Keratinocyte (primary cell): Measurements from ENCODE around the gene XPA. TPM values are rescaled to one million over a fixed set of nuclear protein-coding genes. Genes with fewer than 3 reads are reported as not detected.

Experiments
- DNase-seq: peaks from one replicate; pipeline ENCODE4 v3.0.0-alpha.2; 2011; ENCODE audit warnings: low read depth, missing footprints, low spot score
- FAIRE-seq: peaks from 2 replicates; lab custom pipeline; 2011; peaks lifted over from hg19 to GRCh38; lab: Jason Lieb, UNC
- H2AFZ ChIP-seq: 2 replicates; pipeline ENCODE4 v1.6.0; 2012; ENCODE audit warnings: low read length, control low read depth, inconsistent platforms; ENCODE audit not compliant: control insufficient read depth
- H3K27ac ChIP-seq: 2 replicates; pipeline ENCODE4 v1.5.1; 2011; ENCODE audit warnings: low read length; ENCODE audit not compliant: control insufficient read depth, insufficient read depth
- H3K27me3 ChIP-seq: 3 replicates; pipeline ENCODE4 v1.6.0; 2011; ENCODE audit warnings: low read length; ENCODE audit not compliant: control insufficient read depth, insufficient read depth; ENCODE audit errors: extremely low read depth
- H3K36me3 ChIP-seq, 2 experiments: 2 replicates in 1 of 2; 3 replicates in 1 of 2; pipeline ENCODE4 v1.5.1; 2011; ENCODE audit warnings: low read length in 2 of 2, mild to moderate bottlenecking in 1 of 2; ENCODE audit not compliant: control insufficient read depth in 2 of 2, insufficient read depth in 2 of 2; ENCODE audit errors: extremely low read depth in 1 of 2
- H3K4me1 ChIP-seq: 3 replicates; pipeline ENCODE4 v1.5.1; 2011; ENCODE audit warnings: low read length; ENCODE audit not compliant: control insufficient read depth, insufficient read depth; ENCODE audit errors: extremely low read depth
- H3K4me2 ChIP-seq: 3 replicates; pipeline ENCODE4 v1.6.0; 2011; ENCODE audit warnings: low read depth, low read length; ENCODE audit not compliant: control insufficient read depth, insufficient read depth; ENCODE audit errors: extremely low read depth
- H3K4me3 ChIP-seq, 3 experiments: fragments of 200-600 bp in 1 of 3; sonication (generic) in 1 of 3; 2 replicates in 2 of 3; 3 replicates in 1 of 3; pipeline ENCODE4 v1.5.1; 2011 to 2016; ENCODE audit warnings: low read length in 3 of 3, mild to moderate bottlenecking in 3 of 3, control low read depth in 2 of 3, inconsistent platforms in 1 of 3, low read depth in 1 of 3, mixed read lengths in 1 of 3, mixed run types in 1 of 3, moderate library complexity in 1 of 3; ENCODE audit not compliant: control insufficient read depth in 2 of 3, insufficient read depth in 2 of 3; ENCODE audit errors: extremely low read depth in 1 of 3
- H3K79me2 ChIP-seq: 2 replicates; pipeline ENCODE4 v1.6.0; 2012; ENCODE audit warnings: low read length; ENCODE audit not compliant: control insufficient read depth, insufficient read depth
- H3K9ac ChIP-seq: 3 replicates; pipeline ENCODE4 v1.6.0; 2011; ENCODE audit warnings: low read length; ENCODE audit not compliant: control insufficient read depth, insufficient read depth; ENCODE audit errors: extremely low read depth
- H3K9me1 ChIP-seq: 3 replicates; pipeline ENCODE4 v1.6.0; 2011; ENCODE audit warnings: low read length; ENCODE audit not compliant: control insufficient read depth, insufficient read depth; ENCODE audit errors: extremely low read depth
- H3K9me3 ChIP-seq: 2 replicates; pipeline ENCODE4 v1.5.1; 2012; ENCODE audit warnings: low read depth, low read length; ENCODE audit not compliant: control insufficient read depth
- H4K20me1 ChIP-seq: 3 replicates; pipeline ENCODE4 v1.6.0; 2011; ENCODE audit warnings: low read length; ENCODE audit not compliant: control insufficient read depth, insufficient read depth; ENCODE audit errors: extremely low read depth
- CTCF ChIP-seq, 3 experiments: IDR thresholded peaks in 1 of 3; conservative IDR thresholded peaks in 1 of 3; optimal IDR thresholded peaks in 1 of 3; 2 replicates in 2 of 3; 3 replicates in 1 of 3; pipeline versions ENCODE3 to v1.5.1; 2011; ENCODE audit warnings: low read length in 3 of 3, mild to moderate bottlenecking in 3 of 3, moderate library complexity in 2 of 3, control low read depth in 1 of 3, inconsistent platforms in 1 of 3; ENCODE audit not compliant: insufficient read depth in 2 of 3; ENCODE audit errors: extremely low read depth in 1 of 3
- EZH2 ChIP-seq: IDR thresholded peaks from one replicate; pipeline ENCODE4 v1.6.1; 2012; ENCODE audit warnings: inconsistent platforms, mild to moderate bottlenecking, low read length, moderate library complexity
- dilution Hi-C: fragments of 300-500 bp; cut with MboI; formaldehyde crosslinking; loops from one replicate; pipeline ENCODE4 v1.7.0; 2020; ENCODE audit warnings: low sequenced_read_pairs; ENCODE audit not compliant: extremely low pct_ligation_motif_present
- polyA plus RNA-seq, 5 experiments: library from polyadenylated mRNA; depleted of rRNA in 3 of 5; stranded (reverse) in 3 of 5; stranded (forward) in 1 of 5; unstranded in 1 of 5; fragments of >200 nt; gene quantifications; 1 replicate in 1 of 5; 2 replicates in 3 of 5; 3 replicates in 1 of 5; pipeline versions ENCODE4 v1.2.1 to v1.2.3, GENCODE V29; 2011 to 2012; ENCODE audit warnings: missing spikeins in 2 of 5, low read depth in 1 of 5, low replicate concordance in 1 of 5

The XPA gene
- polyA plus RNA-seq, 1 donor (not counting 4 experiments of a cell fraction or from before 2014, with no cell fraction given), result 4.1 TPM

- dilution Hi-C loops, result no loop called here
- DNase-seq (no peak), FAIRE-seq (no peak)
- Histone ChIP-seq H3K4me3 (no peak overlapping the region), H3K27me3 (no peaks in the 10 kb centered on the region), H2AFZ (no peak overlapping the region), H3K27ac (no peak overlapping the region), H3K4me2 (no peak overlapping the region), H3K9me3 (no peaks in the 10 kb centered on the region), H3K9me1 (no peaks in the 10 kb centered on the region), H3K4me1 (no peaks in the 10 kb centered on the region), H3K79me2 (no peaks in the 10 kb centered on the region), H3K9ac (no peak overlapping the region), H3K36me3 (peaks cover 21 to 44% of the 10 kb centered on the region in 2 experiments), H4K20me1 (no peaks in the 10 kb centered on the region)
- TF ChIP-seq EZH2 (no peak), CTCF (optimal IDR thresholded peaks at IDR 0.05 in 1 of 3, IDR thresholded peaks at IDR 0.05 in 1 of 3, conservative IDR thresholded peaks at IDR 0.05 in 1 of 3; ENCODE audit: extremely low read depth in 1 of 3, insufficient read depth in 2 of 3, low read length in 3 of 3) (no peak)
Measured at GRCh38 chr9:97665742-97666141, 31.4 kb downstream of the XPA start.

GRCh38 chr9:97660847-97661246 lies 36.3 kb downstream of the XPA start:
- H4K20me1 ChIP-seq, result no peaks in the 10 kb centered on the region
- peaks cover 25 to 42% of the 10 kb centered on the region in 2 experiments for H3K36me3 ChIP-seq
- no peak overlapping the region for H2AFZ ChIP-seq
- dilution Hi-C loops, result no loop called here
- no peaks in the 10 kb centered on the region for H3K4me1 ChIP-seq
- TF ChIP-seq EZH2 (no peak), CTCF (optimal IDR thresholded peaks at IDR 0.05 in 1 of 3, IDR thresholded peaks at IDR 0.05 in 1 of 3, conservative IDR thresholded peaks at IDR 0.05 in 1 of 3; ENCODE audit: extremely low read depth in 1 of 3, insufficient read depth in 2 of 3, low read length in 3 of 3) (no peak)
- no peaks in the 10 kb centered on the region for H3K79me2 ChIP-seq
- no peak overlapping the region for H3K27ac ChIP-seq
- no peaks in the 10 kb centered on the region for H3K9me1 ChIP-seq
- no peak overlapping the region for H3K9ac ChIP-seq
- FAIRE-seq (no peak), DNase-seq (no peak)
- no peak overlapping the region for H3K4me2 ChIP-seq
- H3K27me3 ChIP-seq, result no peaks in the 10 kb centered on the region
- no peaks in the 10 kb centered on the region for H3K9me3 ChIP-seq
- no peak overlapping the region for H3K4me3 ChIP-seq
